Measurements from ENCODE around the gene DUOXA1. TPM values are rescaled to one million over a fixed set of nuclear protein-coding genes. Genes with fewer than 3 reads are reported as not detected.

Gene DUOXA1
- total and polyA plus RNA-seq, 9 of the 15 experiments (the other 6 are each of a cell fraction or from before 2014, with no cell fraction given) = 0.17 to 0.74 (median 0.24) TPM; not detected in 6

DNA sequence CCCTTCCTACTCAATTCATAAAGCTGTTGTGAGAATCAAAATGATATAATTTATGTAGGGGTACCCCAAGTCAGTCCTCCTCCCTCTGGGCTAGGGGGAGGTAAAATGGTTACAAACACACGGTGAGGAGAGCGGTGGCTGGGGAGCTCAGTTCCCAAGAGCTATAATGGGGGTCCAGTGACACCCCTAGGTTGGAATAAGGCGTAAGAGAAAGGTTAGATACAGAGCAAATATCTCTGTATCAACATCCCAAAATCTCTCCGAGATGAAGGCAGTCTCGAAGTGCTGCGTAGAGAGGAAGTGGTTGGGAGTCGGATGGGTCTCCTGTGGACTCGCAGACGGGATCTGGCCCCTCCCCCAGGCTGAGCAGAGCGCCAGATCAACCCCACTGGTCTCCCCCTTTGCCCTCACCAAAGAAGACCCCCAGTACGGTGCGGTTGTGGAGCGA, 17.5 kb downstream of the DUOXA1 start:
- no peak overlapping the region for H2AFZ ChIP-seq (ENCODE audit: low read depth, low read length)
- H3K9me1 ChIP-seq (ENCODE audit: control insufficient read depth, insufficient read depth, low read length) = no peaks in the 10 kb centered on the region
- peaks cover 0 to 26% of the 10 kb centered on the region in 2 experiments; a peak in 2 of 5 replicates for H3K4me1 ChIP-seq (replicated peaks in 1 of 2; ENCODE audit: control insufficient read depth in 2 of 2, insufficient read depth in 2 of 2, low read length in 2 of 2)
- H3K4me3 ChIP-seq = no peak overlapping the region
- H3K9me3 ChIP-seq (replicated peaks; ENCODE audit: control insufficient read depth, insufficient read depth, low read depth, low read length) = no peaks in the 10 kb centered on the region
- FAIRE-seq (no peak), ATAC-seq (no peak), DNase-seq (ENCODE audit: extremely low read depth in 1 of 4, low spot score in 3 of 4) (no peak)
- 55% methylated on average over 13 of the region's 13 CpGs for WGBS (ENCODE audit: insufficient coverage, low coverage, missing lambda C conversion rate)
- ChIA-PET POLR2A (no interaction called here), CTCF (ENCODE audit: low intra/inter-chr PET ratio) (no interaction called here)
- no peaks in the 10 kb centered on the region for H3K36me3 ChIP-seq (ENCODE audit: control insufficient read depth, insufficient read depth, low read length)
- no peak overlapping the region for H3K4me2 ChIP-seq (ENCODE audit: insufficient read depth, low read length)
- peaks cover 2 to 25% of the 10 kb centered on the region in 2 experiments; a peak in 3 of 5 replicates for H3K27me3 ChIP-seq (ENCODE audit: control insufficient read depth in 2 of 2, insufficient read depth in 2 of 2, low read length in 2 of 2)
- in situ Hi-C loops (cut with MboI) (loop anchor here (25.0 kb wide), 1 partner anchor 150 kb away; the partner anchor contains the start of gene TERB2), intact Hi-C loops (cut with micrococcal nuclease) (no loop called here)
- BruUV-seq (replicated peaks) = no TSS peak
- TF ChIP-seq PURB (CRISPR knock-in tag; IDR thresholded peaks at IDR 0.05; ENCODE audit: low read depth) (no peak), ZNF354B (CRISPR knock-in tag; IDR thresholded peaks at IDR 0.05) (no peak), SIRT6 (IDR thresholded peaks at IDR 0.05; ENCODE audit: low read depth, low read length) (no peak), HMGN3 (IDR thresholded peaks at IDR 0.05; ENCODE audit: borderline replicate concordance, extremely low read depth, insufficient read length, low read depth, low read length) (no peak), XRCC4 (IDR thresholded peaks at IDR 0.05; ENCODE audit: extremely low read depth, insufficient read depth, insufficient read length) (no peak), SRF (CRISPR knock-in tag; IDR thresholded peaks at IDR 0.05) (no peak), POLR2H (tag; IDR thresholded peaks at IDR 0.05; ENCODE audit: low read depth) (no peak)
- TF ChIP-seq, protein P1, sequence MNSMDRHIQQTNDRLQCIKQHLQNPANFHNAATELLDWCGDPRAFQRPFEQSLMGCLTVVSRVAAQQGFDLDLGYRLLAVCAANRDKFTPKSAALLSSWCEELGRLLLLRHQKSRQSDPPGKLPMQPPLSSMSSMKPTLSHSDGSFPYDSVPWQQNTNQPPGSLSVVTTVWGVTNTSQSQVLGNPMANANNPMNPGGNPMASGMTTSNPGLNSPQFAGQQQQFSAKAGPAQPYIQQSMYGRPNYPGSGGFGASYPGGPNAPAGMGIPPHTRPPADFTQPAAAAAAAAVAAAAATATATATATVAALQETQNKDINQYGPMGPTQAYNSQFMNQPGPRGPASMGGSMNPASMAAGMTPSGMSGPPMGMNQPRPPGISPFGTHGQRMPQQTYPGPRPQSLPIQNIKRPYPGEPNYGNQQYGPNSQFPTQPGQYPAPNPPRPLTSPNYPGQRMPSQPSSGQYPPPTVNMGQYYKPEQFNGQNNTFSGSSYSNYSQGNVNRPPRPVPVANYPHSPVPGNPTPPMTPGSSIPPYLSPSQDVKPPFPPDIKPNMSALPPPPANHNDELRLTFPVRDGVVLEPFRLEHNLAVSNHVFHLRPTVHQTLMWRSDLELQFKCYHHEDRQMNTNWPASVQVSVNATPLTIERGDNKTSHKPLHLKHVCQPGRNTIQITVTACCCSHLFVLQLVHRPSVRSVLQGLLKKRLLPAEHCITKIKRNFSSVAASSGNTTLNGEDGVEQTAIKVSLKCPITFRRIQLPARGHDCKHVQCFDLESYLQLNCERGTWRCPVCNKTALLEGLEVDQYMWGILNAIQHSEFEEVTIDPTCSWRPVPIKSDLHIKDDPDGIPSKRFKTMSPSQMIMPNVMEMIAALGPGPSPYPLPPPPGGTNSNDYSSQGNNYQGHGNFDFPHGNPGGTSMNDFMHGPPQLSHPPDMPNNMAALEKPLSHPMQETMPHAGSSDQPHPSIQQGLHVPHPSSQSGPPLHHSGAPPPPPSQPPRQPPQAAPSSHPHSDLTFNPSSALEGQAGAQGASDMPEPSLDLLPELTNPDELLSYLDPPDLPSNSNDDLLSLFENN (IDR thresholded peaks at IDR 0.05; ENCODE audit: low read depth in 2 of 2, low read length in 2 of 2) = no peak
- no peaks in the 10 kb centered on the region for H3K79me2 ChIP-seq (ENCODE audit: control insufficient read depth, insufficient read depth, low read length)
- H3K9ac ChIP-seq (ENCODE audit: insufficient read depth in 1 of 2, low read depth in 2 of 2, low read length in 2 of 2) = no peak overlapping the region
- H3K27ac ChIP-seq (ENCODE audit: extremely low read depth, low read depth, low read length) = no peak overlapping the region
- no peaks in the 10 kb centered on the region for H4K20me1 ChIP-seq (replicated peaks; ENCODE audit: control insufficient read depth, insufficient read depth, low read length)
